Fibroblast of lung (primary cell): ENCODE results near the gene SERP1. TPM values are rescaled to one million over a fixed set of nuclear protein-coding genes. Genes with fewer than 3 reads are reported as not detected.

ENCODE experiments used
- DNase-seq, 2 donors: peaks; one replicate each; pipeline versions ENCODE4 v3.0.0 to v3.0.0-alpha.2; 2010; ENCODE audit warnings: low read depth in 2 of 2
- H2AFZ ChIP-seq: 2 replicates; pipeline ENCODE4 v1.5.1; 2012; ENCODE audit warnings: low read length, control low read depth, inconsistent platforms
- H3K27ac ChIP-seq: 2 replicates; pipeline ENCODE4 v1.5.1; 2011; ENCODE audit warnings: low read length, control low read depth; ENCODE audit not compliant: insufficient read depth
- H3K27me3 ChIP-seq: 2 replicates; pipeline ENCODE4 v1.5.1; 2011; ENCODE audit warnings: mild to moderate bottlenecking, low read length; ENCODE audit not compliant: control insufficient read depth, insufficient read depth
- H3K36me3 ChIP-seq: 2 replicates; pipeline ENCODE4 v1.5.1; 2011; ENCODE audit warnings: low read length; ENCODE audit not compliant: control insufficient read depth, insufficient read depth
- H3K4me1 ChIP-seq: 2 replicates; pipeline ENCODE4 v1.5.1; 2011; ENCODE audit warnings: low read length; ENCODE audit not compliant: control insufficient read depth, insufficient read depth; ENCODE audit errors: extremely low read depth
- H3K4me2 ChIP-seq: 2 replicates; pipeline ENCODE4 v1.5.1; 2011; ENCODE audit warnings: low read length, control low read depth; ENCODE audit not compliant: insufficient read depth; ENCODE audit errors: extremely low read depth
- H3K4me3 ChIP-seq, 4 experiments: fragments of 200-600 bp in 1 of 4; sonication (generic) in 1 of 4; replicated peaks in 1 of 4; 2 replicates each; pipeline ENCODE4 v1.5.1; 2011 to 2016; ENCODE audit warnings: low read length in 4 of 4, low read depth in 3 of 4, mild to moderate bottlenecking in 3 of 4, control low read depth in 2 of 4, inconsistent platforms in 1 of 4, mixed read lengths in 1 of 4; ENCODE audit not compliant: insufficient read depth in 1 of 4; ENCODE audit errors: control extremely low read depth in 1 of 4
- H3K79me2 ChIP-seq: 2 replicates; pipeline ENCODE4 v1.5.1; 2012; ENCODE audit warnings: mild to moderate bottlenecking, low read length, inconsistent platforms; ENCODE audit not compliant: control insufficient read depth, insufficient read depth
- H3K9ac ChIP-seq: 2 replicates; pipeline ENCODE4 v1.5.1; 2011; ENCODE audit warnings: mild to moderate bottlenecking, low read length, control low read depth; ENCODE audit not compliant: insufficient read depth
- H3K9me3 ChIP-seq: 2 replicates; pipeline ENCODE4 v1.5.1; 2012; ENCODE audit warnings: low read depth, low read length; ENCODE audit not compliant: control insufficient read depth, insufficient read depth
- H4K20me1 ChIP-seq: 2 replicates; pipeline ENCODE4 v1.5.1; 2011; ENCODE audit warnings: low read length; ENCODE audit not compliant: control insufficient read depth, insufficient read depth; ENCODE audit errors: extremely low read depth
- EZH2 ChIP-seq: IDR thresholded peaks from 2 replicates; pipeline ENCODE4 v1.5.1; 2012; ENCODE audit warnings: low read length, control low read depth, mild to moderate bottlenecking; ENCODE audit errors: missing control alignments
- polyA plus RNA-seq, 2 donors: library from polyadenylated mRNA; depleted of rRNA in 1 of 2; stranded (reverse) in 1 of 2; unstranded in 1 of 2; fragments of >200 nt; gene quantifications; 2 replicates each; pipeline ENCODE4 v1.2.1, GENCODE V29; 2011 to 2012; ENCODE audit warnings: missing spikeins in 1 of 2
- total RNA-seq: library from RNA; depleted of rRNA; stranded (reverse); fragments of >200 nt; gene quantifications from 2 replicates; pipeline ENCODE4 v1.2.1, GENCODE V29; 2014
- TF ChIP-seq, protein P1 (sequence below), 2 donors: IDR thresholded peaks in 1 of 2; conservative IDR thresholded peaks in 1 of 2; 1 replicate in 1 of 2; 2 replicates in 1 of 2; pipeline ENCODE4 v1.5.1; 2011 to 2012; ENCODE audit warnings: low read length in 2 of 2, control low read depth in 1 of 2, inconsistent platforms in 1 of 2, low read depth in 1 of 2, mild to moderate bottlenecking in 1 of 2

Gene SERP1
- total and polyA plus RNA-seq, 2 donors (not counting 1 experiment from before 2014, with no cell fraction given), result 105 to 135 TPM

DNA sequence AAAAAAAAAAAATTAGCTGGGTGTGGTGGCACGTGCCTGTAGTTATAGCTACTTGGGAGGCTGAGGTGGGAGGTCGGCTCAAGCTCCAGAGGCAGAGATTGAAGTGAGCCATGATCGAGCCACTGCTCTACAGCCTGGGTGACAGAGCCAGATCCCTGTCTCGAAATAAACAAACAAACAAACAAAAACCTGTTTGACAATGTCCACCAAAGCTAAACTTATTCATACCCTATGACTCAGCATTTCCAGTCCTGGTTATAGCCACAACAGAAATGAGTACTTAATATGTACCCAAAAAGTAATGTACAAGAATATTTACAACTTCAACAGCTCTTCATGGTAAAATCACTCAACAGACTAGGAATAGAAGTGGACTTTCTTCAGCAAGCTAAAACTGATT is 31.1 kb downstream of the SERP1 start:
- Histone ChIP-seq H3K27ac (no peak overlapping the region), H3K36me3 (no peaks in the 10 kb centered on the region), H3K27me3 (no peaks in the 10 kb centered on the region), H4K20me1 (no peaks in the 10 kb centered on the region), H3K9ac (no peak overlapping the region), H2AFZ (no peak overlapping the region), H3K4me2 (no peak overlapping the region), H3K4me3 (no peak overlapping the region), H3K9me3 (no peaks in the 10 kb centered on the region), H3K4me1 (no peaks in the 10 kb centered on the region), H3K79me2 (no peaks in the 10 kb centered on the region)
- DNase-seq, result no peak
- TF ChIP-seq, protein P1, sequence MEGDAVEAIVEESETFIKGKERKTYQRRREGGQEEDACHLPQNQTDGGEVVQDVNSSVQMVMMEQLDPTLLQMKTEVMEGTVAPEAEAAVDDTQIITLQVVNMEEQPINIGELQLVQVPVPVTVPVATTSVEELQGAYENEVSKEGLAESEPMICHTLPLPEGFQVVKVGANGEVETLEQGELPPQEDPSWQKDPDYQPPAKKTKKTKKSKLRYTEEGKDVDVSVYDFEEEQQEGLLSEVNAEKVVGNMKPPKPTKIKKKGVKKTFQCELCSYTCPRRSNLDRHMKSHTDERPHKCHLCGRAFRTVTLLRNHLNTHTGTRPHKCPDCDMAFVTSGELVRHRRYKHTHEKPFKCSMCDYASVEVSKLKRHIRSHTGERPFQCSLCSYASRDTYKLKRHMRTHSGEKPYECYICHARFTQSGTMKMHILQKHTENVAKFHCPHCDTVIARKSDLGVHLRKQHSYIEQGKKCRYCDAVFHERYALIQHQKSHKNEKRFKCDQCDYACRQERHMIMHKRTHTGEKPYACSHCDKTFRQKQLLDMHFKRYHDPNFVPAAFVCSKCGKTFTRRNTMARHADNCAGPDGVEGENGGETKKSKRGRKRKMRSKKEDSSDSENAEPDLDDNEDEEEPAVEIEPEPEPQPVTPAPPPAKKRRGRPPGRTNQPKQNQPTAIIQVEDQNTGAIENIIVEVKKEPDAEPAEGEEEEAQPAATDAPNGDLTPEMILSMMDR (conservative IDR thresholded peaks at IDR 0.05 in 1 of 2, IDR thresholded peaks at IDR 0.05 in 1 of 2; ENCODE audit: low read depth in 1 of 2, low read length in 2 of 2), result no peak
- no peak for TF ChIP-seq EZH2

DNA sequence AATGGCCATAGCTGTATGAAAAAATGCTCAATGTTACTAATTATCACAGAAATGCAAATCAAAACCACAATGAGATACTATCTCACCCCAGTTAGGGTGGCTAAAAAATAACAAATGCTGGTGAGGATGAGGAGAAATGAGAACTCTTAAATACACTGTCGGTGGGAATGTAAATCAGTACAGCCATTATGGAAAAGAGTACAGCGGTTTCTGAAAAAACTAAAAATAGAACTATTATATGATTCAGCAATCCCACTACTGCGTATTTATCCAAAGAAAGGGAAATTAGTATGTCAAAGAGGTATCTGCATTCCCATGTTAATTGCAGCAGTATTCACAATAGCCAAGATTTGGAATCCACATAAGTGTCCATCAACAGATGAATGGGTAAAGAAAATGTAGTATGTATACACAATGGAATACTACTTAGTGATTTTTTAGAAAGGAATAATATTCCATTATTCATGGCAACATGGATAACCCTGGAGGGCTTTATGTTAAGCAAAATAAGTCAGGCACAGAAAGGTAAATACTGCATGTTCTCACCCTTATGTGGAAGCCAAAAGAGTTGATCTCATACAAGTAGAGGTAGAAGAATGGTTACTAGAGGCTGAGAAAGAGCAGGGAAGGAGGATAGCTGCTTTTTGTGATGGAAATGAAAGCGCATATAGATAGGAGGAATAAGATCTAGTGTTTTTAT is 35.0 kb downstream of the SERP1 start:
- peak in 1 of 2 donors; percentile 43 for DNase-seq
- H3K36me3 ChIP-seq, result no peaks in the 10 kb centered on the region
- TF ChIP-seq, protein P1 (conservative IDR thresholded peaks at IDR 0.05 in 1 of 2, IDR thresholded peaks at IDR 0.05 in 1 of 2; ENCODE audit: low read depth in 1 of 2, low read length in 2 of 2), result no peak
- no peak for TF ChIP-seq EZH2

GRCh38 chr3:150509780-150510179 is 36.5 kb downstream of the SERP1 start:
- DNase-seq, result no peak
- Histone ChIP-seq H3K36me3 (no peaks in the 10 kb centered on the region), H4K20me1 (no peaks in the 10 kb centered on the region), H3K27me3 (no peaks in the 10 kb centered on the region), H3K9me3 (no peaks in the 10 kb centered on the region), H3K9ac (no peak overlapping the region), H3K4me1 (no peaks in the 10 kb centered on the region), H3K4me2 (no peak overlapping the region), H3K27ac (no peak overlapping the region), H3K79me2 (no peaks in the 10 kb centered on the region), H2AFZ (no peak overlapping the region), H3K4me3 (no peak overlapping the region)
- no peak for TF ChIP-seq EZH2
- TF ChIP-seq, protein P1 (conservative IDR thresholded peaks at IDR 0.05 in 1 of 2, IDR thresholded peaks at IDR 0.05 in 1 of 2; ENCODE audit: low read depth in 1 of 2, low read length in 2 of 2), result no peak

More for the DNA sequence above, 35.0 kb downstream of the SERP1 start:
- H3K27me3 ChIP-seq, result no peaks in the 10 kb centered on the region
- no peak overlapping the region for H2AFZ ChIP-seq
- no peak overlapping the region for H3K4me3 ChIP-seq
- no peak overlapping the region for H3K27ac ChIP-seq
- H4K20me1 ChIP-seq, result no peaks in the 10 kb centered on the region
- no peaks in the 10 kb centered on the region for H3K4me1 ChIP-seq
- no peak overlapping the region for H3K9ac ChIP-seq
- H3K79me2 ChIP-seq, result no peaks in the 10 kb centered on the region
- no peaks in the 10 kb centered on the region for H3K9me3 ChIP-seq
- H3K4me2 ChIP-seq, result no peak overlapping the region
